IPS-18a (cell line): ENCODE results near the gene OR4F15.
"Not testable (repeated sequence)": the region's sequence is repeated elsewhere in the genome, so short reads cannot be mapped to it uniquely, and the experiment has no call there.

Experiments
- H3K27ac ChIP-seq: one replicate; pipeline ENCODE4 v1.5.1; 2013; ENCODE audit warnings: low read length
- H3K27me3 ChIP-seq: one replicate; pipeline ENCODE4 v1.6.1; 2013; ENCODE audit warnings: mild to moderate bottlenecking, low read length; ENCODE audit not compliant: control insufficient read depth, insufficient read depth
- H3K36me3 ChIP-seq: one replicate; pipeline ENCODE4 v1.6.1; 2013; ENCODE audit warnings: low read depth, low read length; ENCODE audit not compliant: control insufficient read depth
- H3K4me1 ChIP-seq: one replicate; pipeline ENCODE4 v1.6.1; 2013; ENCODE audit warnings: low read depth, low read length; ENCODE audit not compliant: control insufficient read depth
- H3K4me3 ChIP-seq: one replicate; pipeline ENCODE4 v1.5.1; 2013; ENCODE audit warnings: low read length
- H3K9ac ChIP-seq: one replicate; pipeline ENCODE4 v1.6.1; 2013; ENCODE audit warnings: mild to moderate bottlenecking, low read length, moderate library complexity
- H3K9me3 ChIP-seq: one replicate; pipeline ENCODE4 v1.6.1; 2013; ENCODE audit warnings: low read depth, low read length; ENCODE audit not compliant: control insufficient read depth

Gene OR4F15, protein sequence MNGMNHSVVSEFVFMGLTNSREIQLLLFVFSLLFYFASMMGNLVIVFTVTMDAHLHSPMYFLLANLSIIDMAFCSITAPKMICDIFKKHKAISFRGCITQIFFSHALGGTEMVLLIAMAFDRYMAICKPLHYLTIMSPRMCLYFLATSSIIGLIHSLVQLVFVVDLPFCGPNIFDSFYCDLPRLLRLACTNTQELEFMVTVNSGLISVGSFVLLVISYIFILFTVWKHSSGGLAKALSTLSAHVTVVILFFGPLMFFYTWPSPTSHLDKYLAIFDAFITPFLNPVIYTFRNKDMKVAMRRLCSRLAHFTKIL

GRCh38 chr15:101811902-101812301 is at the start of gene OR4F15:
TSS of gene OR4F15 (plus strand) at chr15:101812202. CDS start at chr15:101818187, 5,985 bp downstream.
- Histone ChIP-seq H3K36me3 (no peaks in the 10 kb centered on the region), H3K27ac (no peak within 1 kb of the TSS), H3K9me3 (no peaks in the 10 kb centered on the region), H3K9ac (no peak within 1 kb of the TSS), H3K4me3 (no peak within 1 kb of the TSS), H3K27me3 (no peaks in the 10 kb centered on the region), H3K4me1 (no peaks in the 10 kb centered on the region)

GRCh38 chr15:101764669-101765339 is 47.2 kb upstream of the OR4F15 start:
- H3K9ac ChIP-seq, H3K36me3 ChIP-seq, H3K4me1 ChIP-seq, H3K27ac ChIP-seq, H3K27me3 ChIP-seq, H3K9me3 ChIP-seq, H3K4me3 ChIP-seq: not testable (repeated sequence)

DNA sequence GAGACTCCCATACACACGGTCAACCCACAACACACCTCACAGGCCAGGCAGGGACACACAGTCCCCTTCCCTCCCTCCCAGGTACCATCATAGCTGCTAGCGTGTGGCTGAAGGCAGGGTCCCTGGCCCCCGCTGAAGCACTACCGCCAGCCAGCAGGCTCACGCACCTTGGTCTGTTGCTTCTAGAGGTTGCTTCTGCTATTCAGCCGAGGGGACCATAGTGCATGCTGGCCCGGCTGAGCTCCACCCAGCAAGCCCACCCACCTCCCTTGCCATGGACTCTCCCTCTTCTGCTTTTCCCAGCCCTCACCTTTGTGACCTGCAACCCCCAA is 46.7 kb upstream of the OR4F15 start:
- not testable (repeated sequence) for H3K27me3 ChIP-seq, H3K4me1 ChIP-seq, H3K4me3 ChIP-seq, H3K9me3 ChIP-seq, H3K36me3 ChIP-seq, H3K27ac ChIP-seq, H3K9ac ChIP-seq

DNA sequence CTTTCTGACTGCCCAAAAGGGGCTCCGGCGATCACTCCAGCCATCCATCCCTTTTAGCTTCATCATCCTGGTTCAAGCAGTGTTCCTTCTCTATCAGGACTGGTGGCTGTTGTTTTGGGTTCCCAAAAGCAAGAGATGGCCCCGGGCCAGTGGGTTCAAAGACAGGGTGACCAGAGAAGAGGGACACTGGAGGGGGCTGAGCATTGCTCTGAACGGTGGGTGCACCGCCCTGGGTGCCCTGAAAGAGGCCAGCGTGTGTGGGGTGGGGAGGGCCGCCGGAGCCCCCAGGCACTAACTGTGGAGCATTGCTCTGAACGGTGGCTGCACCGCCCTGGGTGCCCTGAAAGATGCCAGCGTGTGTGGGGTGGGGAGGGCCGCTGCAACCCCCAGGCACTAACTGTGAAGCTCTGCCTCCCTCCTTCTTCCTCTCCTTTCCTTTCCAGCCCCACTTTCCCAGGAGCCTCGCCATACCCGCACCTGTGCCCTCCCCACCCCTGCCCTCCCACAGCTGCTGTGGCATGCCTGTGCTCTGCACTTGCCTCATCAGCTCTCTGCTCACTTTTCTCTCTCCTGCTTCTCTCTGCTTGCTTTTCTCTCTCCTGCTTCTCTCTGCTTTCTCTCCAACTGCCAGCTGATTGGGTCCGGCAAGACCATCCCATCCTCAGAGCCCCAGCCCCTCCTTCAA is 46.1 kb upstream of the OR4F15 start:
- Histone ChIP-seq H3K9me3 (no peaks in the 10 kb centered on the region), H3K4me3 (no peak overlapping the region), H3K27ac (no peak overlapping the region), H3K27me3 (no peaks in the 10 kb centered on the region), H3K36me3 (no peaks in the 10 kb centered on the region), H3K4me1 (no peaks in the 10 kb centered on the region), H3K9ac (no peak overlapping the region)

DNA sequence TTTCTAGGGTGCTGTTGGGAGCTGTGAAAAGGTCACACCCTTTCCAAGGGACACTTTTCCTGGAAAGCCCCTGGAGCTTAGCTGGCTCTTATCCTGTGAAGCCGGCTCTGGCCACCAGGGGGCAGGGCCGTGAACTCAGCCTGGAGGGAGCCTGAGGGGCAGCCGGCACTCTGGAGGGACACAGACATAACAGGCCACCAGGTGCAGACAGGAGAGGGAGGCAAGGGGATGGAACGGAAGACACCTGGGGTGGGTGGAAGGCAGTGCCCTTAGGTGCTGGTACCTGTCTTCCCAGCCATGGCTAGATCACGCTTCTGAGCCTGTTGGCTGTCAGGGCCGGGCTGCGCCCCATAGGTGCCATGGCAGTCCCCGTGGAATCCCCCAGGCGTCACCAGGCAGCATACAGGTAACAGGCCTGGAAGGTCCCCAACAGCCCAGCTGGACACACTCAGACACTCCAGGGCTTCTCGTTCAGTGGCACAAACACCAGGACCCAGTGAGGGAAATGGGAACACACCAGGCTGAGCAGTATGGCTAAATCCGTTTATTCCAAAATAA is 44.8 kb upstream of the OR4F15 start:
- not testable (repeated sequence) for H3K27me3 ChIP-seq

GRCh38 chr15:101772921-101773320 is 39.1 kb upstream of the OR4F15 start:
- Histone ChIP-seq H3K36me3 (no peaks in the 10 kb centered on the region), H3K9ac (no peak overlapping the region), H3K9me3 (no peaks in the 10 kb centered on the region), H3K4me3 (no peak overlapping the region), H3K27me3 (no peaks in the 10 kb centered on the region), H3K27ac (no peak overlapping the region), H3K4me1 (no peaks in the 10 kb centered on the region)

More for the DNA sequence above, 44.8 kb upstream of the OR4F15 start:
- H3K27ac ChIP-seq, H3K4me1 ChIP-seq, H3K9me3 ChIP-seq, H3K36me3 ChIP-seq, H3K4me3 ChIP-seq, H3K9ac ChIP-seq: not testable (repeated sequence)

GRCh38 chr15:101773496-101774100 is 38.4 kb upstream of the OR4F15 start:
- H3K9ac ChIP-seq = no peak overlapping the region
- no peaks in the 10 kb centered on the region for H3K36me3 ChIP-seq
- H3K4me1 ChIP-seq = no peaks in the 10 kb centered on the region
- H3K4me3 ChIP-seq = no peak overlapping the region
- no peaks in the 10 kb centered on the region for H3K27me3 ChIP-seq
- H3K9me3 ChIP-seq = no peaks in the 10 kb centered on the region
- no peak overlapping the region for H3K27ac ChIP-seq

- Histone ChIP-seq H3K27ac (no peak overlapping the region), H3K27me3 (no peaks in the 10 kb centered on the region), H3K4me1 (no peaks in the 10 kb centered on the region)
These were observed 36.9 kb upstream of the OR4F15 start for GRCh38 chr15:101775136-101775535.

DNA sequence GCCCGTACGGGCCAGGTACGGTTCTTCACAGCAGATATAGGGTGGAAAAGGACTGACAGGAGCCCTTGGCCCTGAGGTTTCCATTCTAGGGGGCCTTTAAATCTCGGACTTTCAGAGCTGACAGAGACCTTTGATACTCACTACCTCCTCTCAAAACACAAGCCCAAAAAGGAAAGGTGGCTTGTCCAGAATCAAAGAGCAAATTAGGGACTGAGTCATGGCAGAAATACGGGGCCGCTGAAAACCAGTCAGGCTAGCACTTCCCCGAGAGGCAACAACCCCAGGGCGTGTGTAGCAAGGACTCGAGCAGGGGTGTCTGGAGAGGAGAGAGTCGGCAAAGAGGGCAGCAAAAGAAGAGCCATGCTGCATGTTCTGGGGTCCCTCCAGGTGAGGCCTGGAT is 33.4 kb upstream of the OR4F15 start:
- H3K36me3 ChIP-seq, H3K9ac ChIP-seq, H3K9me3 ChIP-seq, H3K4me1 ChIP-seq, H3K4me3 ChIP-seq, H3K27me3 ChIP-seq, H3K27ac ChIP-seq: not testable (repeated sequence)

More at GRCh38 chr15:101775136-101775535, 36.9 kb upstream of the OR4F15 start:
- no peaks in the 10 kb centered on the region for H3K9me3 ChIP-seq
- no peaks in the 10 kb centered on the region for H3K36me3 ChIP-seq
- H3K4me3 ChIP-seq = no peak overlapping the region
- H3K9ac ChIP-seq = no peak overlapping the region

DNA sequence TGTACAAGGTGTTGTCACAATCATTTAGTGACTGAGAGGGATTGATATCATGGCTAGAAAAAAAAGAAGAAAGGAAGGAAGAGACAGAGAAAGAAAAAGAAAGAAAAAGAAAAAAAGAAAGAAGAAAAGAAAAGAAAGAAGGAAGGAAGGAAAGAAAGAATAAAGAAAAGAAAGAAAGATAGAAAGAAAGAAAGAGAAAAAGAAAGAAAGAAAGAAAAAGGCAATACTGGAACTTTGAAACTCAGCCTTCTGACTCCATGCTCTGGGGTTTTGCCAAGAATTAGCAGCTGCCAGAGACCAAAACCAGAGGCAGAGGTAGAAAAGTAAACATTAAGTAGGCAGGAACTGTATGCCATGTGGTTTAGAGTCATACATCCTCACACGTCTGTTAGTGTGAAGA is 31.8 kb upstream of the OR4F15 start:
- not testable (repeated sequence) for H3K27me3 ChIP-seq, H3K9me3 ChIP-seq, H3K27ac ChIP-seq, H3K36me3 ChIP-seq, H3K9ac ChIP-seq, H3K4me1 ChIP-seq, H3K4me3 ChIP-seq

DNA sequence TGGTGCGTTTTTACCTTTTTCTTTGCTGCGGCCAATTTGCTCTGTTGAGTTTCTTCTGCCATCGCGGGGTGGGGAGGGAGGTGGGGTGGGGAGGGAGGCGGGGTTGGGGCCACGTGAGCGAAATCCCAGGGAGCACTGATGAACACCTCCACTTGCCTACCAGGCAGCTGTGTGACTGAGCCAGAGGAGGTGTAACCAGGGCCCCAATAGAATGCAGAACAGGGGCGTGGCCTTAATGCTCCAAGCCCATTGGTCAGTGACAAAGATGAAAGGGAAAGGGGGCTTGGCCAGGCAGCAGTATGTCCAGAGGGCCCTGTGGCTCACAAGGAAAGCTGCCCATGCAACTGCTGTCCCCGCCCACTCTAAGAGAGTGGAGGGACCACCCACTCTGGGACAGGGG is 30.1 kb upstream of the OR4F15 start:
- Histone ChIP-seq H3K4me3 (no peak overlapping the region), H3K36me3 (no peaks in the 10 kb centered on the region), H3K9me3 (no peaks in the 10 kb centered on the region), H3K27ac (no peak overlapping the region), H3K4me1 (no peaks in the 10 kb centered on the region), H3K9ac (no peak overlapping the region), H3K27me3 (no peaks in the 10 kb centered on the region)
